Measurements from ENCODE around the gene TECPR2. TPM values are rescaled to one million over a fixed set of nuclear protein-coding genes. Genes with fewer than 3 reads are reported as not detected.
A peak's percentile ranks its signal among the peaks of the same experiment; 100 is the strongest.

TECPR2 gene
- total and polyA plus RNA-seq, 2 of the 13 experiments (the other 11 are each of a cell fraction or from before 2014, with no cell fraction given), result 3.5 to 5.7 TPM

GRCh38 chr14:102442241-102443211 is 79.8 kb downstream of the TECPR2 start (continued):
- TF ChIP-seq DMAP1 (CRISPR knock-in tag; IDR thresholded peaks at IDR 0.05), result no peak
- no peak for TF ChIP-seq GABPB1 (CRISPR knock-in tag; IDR thresholded peaks at IDR 0.05)
- no peak for TF ChIP-seq ZNF362 (CRISPR knock-in tag; IDR thresholded peaks at IDR 0.05; ENCODE audit: borderline replicate concordance)
- TF ChIP-seq ZNF589 (CRISPR knock-in tag; conservative IDR thresholded peaks at IDR 0.05), result no peak
- no peak for TF ChIP-seq ZBTB33 (CRISPR knock-in tag; IDR thresholded peaks at IDR 0.05)
- TF ChIP-seq ADNP (CRISPR knock-in tag; IDR thresholded peaks at IDR 0.05), result peak; percentile 39; the same call in 1 of the 2 replicates
- no peak for TF ChIP-seq ZNF564 (CRISPR knock-in tag; IDR thresholded peaks at IDR 0.05)
- TF ChIP-seq SPEN (CRISPR knock-in tag; IDR thresholded peaks at IDR 0.05; ENCODE audit: low read depth), result no peak
- TF ChIP-seq JUNB (CRISPR knock-in tag; IDR thresholded peaks at IDR 0.05; ENCODE audit: borderline replicate concordance), result no peak
- no peak for TF ChIP-seq HOXA5 (CRISPR knock-in tag; IDR thresholded peaks at IDR 0.05)
- TF ChIP-seq BRD4 (CRISPR knock-in tag; IDR thresholded peaks at IDR 0.05), result peak; percentile 48; the same call in 1 of the 2 replicates
- no peak for TF ChIP-seq CHCHD3 (CRISPR knock-in tag; IDR thresholded peaks at IDR 0.05)
- TF ChIP-seq DDIT3 (CRISPR knock-in tag; IDR thresholded peaks at IDR 0.05), result no peak
- TF ChIP-seq, protein P1, sequence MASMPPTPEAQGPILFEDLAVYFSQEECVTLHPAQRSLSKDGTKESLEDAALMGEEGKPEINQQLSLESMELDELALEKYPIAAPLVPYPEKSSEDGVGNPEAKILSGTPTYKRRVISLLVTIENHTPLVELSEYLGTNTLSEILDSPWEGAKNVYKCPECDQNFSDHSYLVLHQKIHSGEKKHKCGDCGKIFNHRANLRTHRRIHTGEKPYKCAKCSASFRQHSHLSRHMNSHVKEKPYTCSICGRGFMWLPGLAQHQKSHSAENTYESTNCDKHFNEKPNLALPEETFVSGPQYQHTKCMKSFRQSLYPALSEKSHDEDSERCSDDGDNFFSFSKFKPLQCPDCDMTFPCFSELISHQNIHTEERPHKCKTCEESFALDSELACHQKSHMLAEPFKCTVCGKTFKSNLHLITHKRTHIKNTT (CRISPR knock-in tag; IDR thresholded peaks at IDR 0.05), result no peak
- no peak for TF ChIP-seq PRDM4 (CRISPR knock-in tag; IDR thresholded peaks at IDR 0.05; ENCODE audit: borderline replicate concordance)
- TF ChIP-seq KDM5B (CRISPR knock-in tag; IDR thresholded peaks at IDR 0.05; ENCODE audit: borderline replicate concordance), result peak; percentile 39; the same call in 1 of the 2 replicates
- TF ChIP-seq HNRNPUL1 (IDR thresholded peaks at IDR 0.05; ENCODE audit: low read depth, low read length), result no peak
- peak; percentile 29; the same call in 1 of the 2 replicates for TF ChIP-seq ZNF263 (CRISPR knock-in tag; IDR thresholded peaks at IDR 0.05)
- TF ChIP-seq, protein P2, sequence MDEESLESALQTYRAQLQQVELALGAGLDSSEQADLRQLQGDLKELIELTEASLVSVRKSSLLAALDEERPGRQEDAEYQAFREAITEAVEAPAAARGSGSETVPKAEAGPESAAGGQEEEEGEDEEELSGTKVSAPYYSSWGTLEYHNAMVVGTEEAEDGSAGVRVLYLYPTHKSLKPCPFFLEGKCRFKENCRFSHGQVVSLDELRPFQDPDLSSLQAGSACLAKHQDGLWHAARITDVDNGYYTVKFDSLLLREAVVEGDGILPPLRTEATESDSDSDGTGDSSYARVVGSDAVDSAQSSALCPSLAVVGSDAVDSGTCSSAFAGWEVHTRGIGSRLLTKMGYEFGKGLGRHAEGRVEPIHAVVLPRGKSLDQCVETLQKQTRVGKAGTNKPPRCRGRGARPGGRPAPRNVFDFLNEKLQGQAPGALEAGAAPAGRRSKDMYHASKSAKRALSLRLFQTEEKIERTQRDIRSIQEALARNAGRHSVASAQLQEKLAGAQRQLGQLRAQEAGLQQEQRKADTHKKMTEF (CRISPR knock-in tag; IDR thresholded peaks at IDR 0.05), result 0 out of 2 replicates have a peak, but pooled peaks have one; percentile 33
